Measurements from ENCODE around the gene GPBP1L1. TPM values are rescaled to one million over a fixed set of nuclear protein-coding genes. Genes with fewer than 3 reads are reported as not detected.

Gene GPBP1L1
- total and polyA plus RNA-seq, 2 of the 13 experiments (the other 11 are each of a cell fraction or from before 2014, with no cell fraction given), result 45.9 to 86.1 TPM

DNA sequence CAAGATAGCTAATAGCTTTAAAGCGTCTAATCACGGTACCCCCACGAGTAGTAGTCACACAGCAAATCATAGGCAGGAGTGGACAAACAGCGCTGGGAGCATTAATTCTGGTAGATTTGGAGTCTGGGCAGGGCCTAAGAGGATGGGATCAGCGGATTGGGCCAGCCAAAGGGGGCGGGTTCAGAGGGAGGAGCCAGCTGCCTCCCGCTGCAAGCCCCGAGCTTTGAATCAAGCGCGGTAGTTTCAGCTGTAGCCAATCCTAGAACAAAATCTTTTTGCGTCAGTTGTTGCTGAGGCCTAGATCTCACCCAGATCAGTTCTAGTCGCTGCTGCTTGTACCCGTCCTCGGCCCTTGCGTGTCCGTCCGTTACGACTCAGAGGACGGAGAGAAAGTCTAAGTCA, 103.1 kb downstream of the GPBP1L1 start (continued):
- no peak for TF ChIP-seq SMARCE1 (IDR thresholded peaks at IDR 0.05; ENCODE audit: borderline replicate concordance)
- TF ChIP-seq, protein P1, sequence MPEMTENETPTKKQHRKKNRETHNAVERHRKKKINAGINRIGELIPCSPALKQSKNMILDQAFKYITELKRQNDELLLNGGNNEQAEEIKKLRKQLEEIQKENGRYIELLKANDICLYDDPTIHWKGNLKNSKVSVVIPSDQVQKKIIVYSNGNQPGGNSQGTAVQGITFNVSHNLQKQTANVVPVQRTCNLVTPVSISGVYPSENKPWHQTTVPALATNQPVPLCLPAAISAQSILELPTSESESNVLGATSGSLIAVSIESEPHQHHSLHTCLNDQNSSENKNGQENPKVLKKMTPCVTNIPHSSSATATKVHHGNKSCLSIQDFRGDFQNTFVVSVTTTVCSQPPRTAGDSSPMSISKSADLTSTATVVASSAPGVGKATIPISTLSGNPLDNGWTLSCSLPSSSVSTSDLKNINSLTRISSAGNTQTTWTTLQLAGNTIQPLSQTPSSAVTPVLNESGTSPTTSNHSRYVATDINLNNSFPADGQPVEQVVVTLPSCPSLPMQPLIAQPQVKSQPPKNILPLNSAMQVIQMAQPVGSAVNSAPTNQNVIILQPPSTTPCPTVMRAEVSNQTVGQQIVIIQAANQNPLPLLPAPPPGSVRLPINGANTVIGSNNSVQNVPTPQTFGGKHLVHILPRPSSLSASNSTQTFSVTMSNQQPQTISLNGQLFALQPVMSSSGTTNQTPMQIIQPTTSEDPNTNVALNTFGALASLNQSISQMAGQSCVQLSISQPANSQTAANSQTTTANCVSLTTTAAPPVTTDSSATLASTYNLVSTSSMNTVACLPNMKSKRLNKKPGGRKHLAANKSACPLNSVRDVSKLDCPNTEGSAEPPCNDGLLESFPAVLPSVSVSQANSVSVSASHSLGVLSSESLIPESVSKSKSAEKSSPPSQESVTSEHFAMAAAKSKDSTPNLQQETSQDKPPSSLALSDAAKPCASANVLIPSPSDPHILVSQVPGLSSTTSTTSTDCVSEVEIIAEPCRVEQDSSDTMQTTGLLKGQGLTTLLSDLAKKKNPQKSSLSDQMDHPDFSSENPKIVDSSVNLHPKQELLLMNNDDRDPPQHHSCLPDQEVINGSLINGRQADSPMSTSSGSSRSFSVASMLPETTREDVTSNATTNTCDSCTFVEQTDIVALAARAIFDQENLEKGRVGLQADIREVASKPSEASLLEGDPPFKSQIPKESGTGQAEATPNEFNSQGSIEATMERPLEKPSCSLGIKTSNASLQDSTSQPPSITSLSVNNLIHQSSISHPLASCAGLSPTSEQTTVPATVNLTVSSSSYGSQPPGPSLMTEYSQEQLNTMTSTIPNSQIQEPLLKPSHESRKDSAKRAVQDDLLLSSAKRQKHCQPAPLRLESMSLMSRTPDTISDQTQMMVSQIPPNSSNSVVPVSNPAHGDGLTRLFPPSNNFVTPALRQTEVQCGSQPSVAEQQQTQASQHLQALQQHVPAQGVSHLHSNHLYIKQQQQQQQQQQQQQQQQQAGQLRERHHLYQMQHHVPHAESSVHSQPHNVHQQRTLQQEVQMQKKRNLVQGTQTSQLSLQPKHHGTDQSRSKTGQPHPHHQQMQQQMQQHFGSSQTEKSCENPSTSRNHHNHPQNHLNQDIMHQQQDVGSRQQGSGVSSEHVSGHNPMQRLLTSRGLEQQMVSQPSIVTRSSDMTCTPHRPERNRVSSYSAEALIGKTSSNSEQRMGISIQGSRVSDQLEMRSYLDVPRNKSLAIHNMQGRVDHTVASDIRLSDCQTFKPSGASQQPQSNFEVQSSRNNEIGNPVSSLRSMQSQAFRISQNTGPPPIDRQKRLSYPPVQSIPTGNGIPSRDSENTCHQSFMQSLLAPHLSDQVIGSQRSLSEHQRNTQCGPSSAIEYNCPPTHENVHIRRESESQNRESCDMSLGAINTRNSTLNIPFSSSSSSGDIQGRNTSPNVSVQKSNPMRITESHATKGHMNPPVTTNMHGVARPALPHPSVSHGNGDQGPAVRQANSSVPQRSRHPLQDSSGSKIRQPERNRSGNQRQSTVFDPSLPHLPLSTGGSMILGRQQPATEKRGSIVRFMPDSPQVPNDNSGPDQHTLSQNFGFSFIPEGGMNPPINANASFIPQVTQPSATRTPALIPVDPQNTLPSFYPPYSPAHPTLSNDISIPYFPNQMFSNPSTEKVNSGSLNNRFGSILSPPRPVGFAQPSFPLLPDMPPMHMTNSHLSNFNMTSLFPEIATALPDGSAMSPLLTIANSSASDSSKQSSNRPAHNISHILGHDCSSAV (CRISPR knock-in tag; IDR thresholded peaks at IDR 0.05; ENCODE audit: borderline replicate concordance), result no peak
- TF ChIP-seq NR1H2 (CRISPR knock-in tag; IDR thresholded peaks at IDR 0.05; ENCODE audit: borderline replicate concordance, low read depth), result no peak
- TF ChIP-seq, protein P2, sequence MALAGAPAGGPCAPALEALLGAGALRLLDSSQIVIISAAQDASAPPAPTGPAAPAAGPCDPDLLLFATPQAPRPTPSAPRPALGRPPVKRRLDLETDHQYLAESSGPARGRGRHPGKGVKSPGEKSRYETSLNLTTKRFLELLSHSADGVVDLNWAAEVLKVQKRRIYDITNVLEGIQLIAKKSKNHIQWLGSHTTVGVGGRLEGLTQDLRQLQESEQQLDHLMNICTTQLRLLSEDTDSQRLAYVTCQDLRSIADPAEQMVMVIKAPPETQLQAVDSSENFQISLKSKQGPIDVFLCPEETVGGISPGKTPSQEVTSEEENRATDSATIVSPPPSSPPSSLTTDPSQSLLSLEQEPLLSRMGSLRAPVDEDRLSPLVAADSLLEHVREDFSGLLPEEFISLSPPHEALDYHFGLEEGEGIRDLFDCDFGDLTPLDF (CRISPR knock-in tag; IDR thresholded peaks at IDR 0.05), result peak; percentile 52; the same call in 1 of the 2 replicates
- TF ChIP-seq RFXANK (CRISPR knock-in tag; IDR thresholded peaks at IDR 0.05), result peak; percentile 100
- 0 out of 2 replicates have a peak, but pooled peaks have one; percentile 19 for TF ChIP-seq ZNF350 (CRISPR knock-in tag; IDR thresholded peaks at IDR 0.05; ENCODE audit: borderline replicate concordance, low read depth)
- 0 out of 2 replicates have a peak, but pooled peaks have one; percentile 10 for TF ChIP-seq ELF3 (CRISPR knock-in tag; IDR thresholded peaks at IDR 0.05)
- TF ChIP-seq RFXAP (CRISPR knock-in tag; IDR thresholded peaks at IDR 0.05; ENCODE audit: borderline replicate concordance), result peak; percentile 100
- TF ChIP-seq SNAPC2 (CRISPR knock-in tag; IDR thresholded peaks at IDR 0.05), result 0 out of 2 replicates have a peak, but pooled peaks have one; percentile 15
- TF ChIP-seq SP1 (IDR thresholded peaks at IDR 0.05), result no peak
- peak; percentile 42 for TF ChIP-seq SP1 (CRISPR knock-in tag; IDR thresholded peaks at IDR 0.05)
- TF ChIP-seq TGIF2 (CRISPR knock-in tag; IDR thresholded peaks at IDR 0.05), result peak; percentile 38; the same call in 1 of the 2 replicates
- TF ChIP-seq ARHGAP35 (CRISPR knock-in tag; IDR thresholded peaks at IDR 0.05; ENCODE audit: borderline replicate concordance), result 0 out of 2 replicates have a peak, but pooled peaks have one; percentile 7
- no peak for TF ChIP-seq HMG20B (CRISPR knock-in tag; conservative IDR thresholded peaks at IDR 0.05)
- 0 out of 2 replicates have a peak, but pooled peaks have one; percentile 12 for TF ChIP-seq IRF2 (CRISPR knock-in tag; IDR thresholded peaks at IDR 0.05)
